Measurements from ENCODE around the gene FAM131A. TPM values are rescaled to one million over a fixed set of nuclear protein-coding genes. Genes with fewer than 3 reads are reported as not detected.
"Not testable (repeated sequence)": the region's sequence is repeated elsewhere in the genome, so short reads cannot be mapped to it uniquely, and the experiment has no call there.

Gene FAM131A
- total and polyA plus RNA-seq, 2 donors (not counting 3 experiments of a cell fraction or from before 2014, with no cell fraction given) = 19.9 to 29.9 TPM

- FAIRE-seq (no peak), DNase-seq (ENCODE audit: low read depth, low spot score) (no peak)
- Histone ChIP-seq H4K20me1 (replicated peaks; ENCODE audit: control insufficient read depth, extremely low read depth, insufficient read depth, low read length) (no peaks in the 10 kb centered on the region), H3K4me3 (replicated peaks in 1 of 3; ENCODE audit: insufficient read depth in 1 of 3, low read depth in 1 of 3, low read length in 3 of 3) (peak overlapping the region in 1 of 3 experiments; percentile 4), H3K36me3 (ENCODE audit: control insufficient read depth in 2 of 2, extremely low read depth in 1 of 2, insufficient read depth in 2 of 2, low read length in 2 of 2) (peaks cover 2 to 22% of the 10 kb centered on the region in 2 experiments), H3K4me1 (ENCODE audit: control insufficient read depth, extremely low read depth, insufficient read depth, low read length) (peaks cover 54% of the 10 kb centered on the region), H3K79me2 (ENCODE audit: control insufficient read depth, insufficient read depth, low read length) (peaks cover 39% of the 10 kb centered on the region), H3K9me3 (replicated peaks; ENCODE audit: control insufficient read depth, insufficient read depth, low read length) (no peaks in the 10 kb centered on the region), H3K9me1 (replicated peaks; ENCODE audit: control insufficient read depth, extremely low read depth, insufficient read depth, low read length) (no peaks in the 10 kb centered on the region), H2AFZ (ENCODE audit: low read depth, low read length) (no peak overlapping the region), H3K27ac (ENCODE audit: insufficient read depth, low read depth, low read length) (peak overlapping the region; percentile 99), H3K9ac (replicated peaks; ENCODE audit: extremely low read depth, insufficient read depth, low read length) (peak overlapping the region; percentile 60), H3K4me2 (ENCODE audit: insufficient read depth, low read length) (peak overlapping the region; percentile 73), H3K27me3 (ENCODE audit: control insufficient read depth in 2 of 2, insufficient read depth in 2 of 2, low read length in 2 of 2) (no peaks in the 10 kb centered on the region)
- ChIA-PET CTCF (interaction anchor here (1.0 to 2.2 kb wide), 7 partner anchors 8 to 33 kb away, joined by 3 to 7 read pairs (median 4); partner anchors contain the start of genes CLCN2 and POLR2H), POLR2A (interaction anchor here (0.6 kb wide), 1 partner anchor 1530 kb away, joined by 6 read pairs; no protein-coding TSS in a partner anchor)
- BruUV-seq (replicated peaks) = no TSS peak
- dilution Hi-C loops (cut with MboI; ENCODE audit: extremely low pct_ligation_motif_present, low sequenced_read_pairs) (no loop called here), intact Hi-C loops (cut with micrococcal nuclease) (loop anchor here (10.0 kb wide), 1 partner anchor 1596 kb away; the partner anchor contains the start of gene TRA2B)
- TF ChIP-seq EZH2 (IDR thresholded peaks at IDR 0.05; ENCODE audit: borderline replicate concordance, low read depth, low read length, severe bottlenecking) (no peak), JUN (IDR thresholded peaks at IDR 0.05; ENCODE audit: borderline replicate concordance, insufficient read depth, insufficient read length, low read depth) (no peak)
These were observed 1.6 kb downstream of the FAM131A start for GRCh38 chr3:184339001-184339400.

GRCh38 chr3:184339451-184340135 lies 2.2 kb downstream of the FAM131A start:
- H3K9ac ChIP-seq (replicated peaks; ENCODE audit: extremely low read depth, insufficient read depth, low read length); H4K20me1 ChIP-seq (replicated peaks; ENCODE audit: control insufficient read depth, extremely low read depth, insufficient read depth, low read length); BruUV-seq (replicated peaks); H2AFZ ChIP-seq (ENCODE audit: low read depth, low read length); H3K4me3 ChIP-seq (replicated peaks in 1 of 3; ENCODE audit: insufficient read depth in 1 of 3, low read depth in 1 of 3, low read length in 3 of 3); DNase-seq (ENCODE audit: low read depth, low spot score); H3K27me3 ChIP-seq (ENCODE audit: control insufficient read depth in 2 of 2, insufficient read depth in 2 of 2, low read length in 2 of 2); dilution Hi-C loops (cut with MboI; ENCODE audit: extremely low pct_ligation_motif_present, low sequenced_read_pairs); H3K27ac ChIP-seq (ENCODE audit: insufficient read depth, low read depth, low read length); H3K9me1 ChIP-seq (replicated peaks; ENCODE audit: control insufficient read depth, extremely low read depth, insufficient read depth, low read length); H3K9me3 ChIP-seq (replicated peaks; ENCODE audit: control insufficient read depth, insufficient read depth, low read length); FAIRE-seq; H3K4me2 ChIP-seq (ENCODE audit: insufficient read depth, low read length): not testable (repeated sequence)
- intact Hi-C loops (cut with micrococcal nuclease) = loop anchor here (10.0 kb wide), 1 partner anchor 1595 kb away; the partner anchor contains the start of gene TRA2B
- POLR2A ChIA-PET = interaction anchor here (0.6 kb wide), 1 partner anchor 1529 kb away, joined by 6 read pairs; no protein-coding TSS in a partner anchor
- CTCF ChIA-PET = interaction anchor here (1.6 to 2.0 kb wide), 5 partner anchors 14 to 34 kb away, joined by 3 to 7 read pairs (median 4); no protein-coding TSS in a partner anchor
- H3K4me1 ChIP-seq (ENCODE audit: control insufficient read depth, extremely low read depth, insufficient read depth, low read length) = peaks cover 48% of the 10 kb centered on the region
- peaks cover 39% of the 10 kb centered on the region for H3K79me2 ChIP-seq (ENCODE audit: control insufficient read depth, insufficient read depth, low read length)
- peaks cover 2 to 25% of the 10 kb centered on the region in 2 experiments for H3K36me3 ChIP-seq (ENCODE audit: control insufficient read depth in 2 of 2, extremely low read depth in 1 of 2, insufficient read depth in 2 of 2, low read length in 2 of 2)

Measured in endothelial cell of umbilical vein (primary cell).